Measurements from ENCODE around the gene LMAN2L. TPM values are rescaled to one million over a fixed set of nuclear protein-coding genes. Genes with fewer than 3 reads are reported as not detected.

LMAN2L gene
- total and polyA plus RNA-seq, 2 of the 8 experiments (the other 6 are each of a cell fraction or from before 2014, with no cell fraction given): 14.3 to 17.6 TPM

GRCh38 chr2:96680561-96681141 is 59.2 kb downstream of the LMAN2L start:
- no peaks in the 10 kb centered on the region for H3K27me3 ChIP-seq (replicated peaks in 1 of 4; ENCODE audit: control insufficient read depth in 3 of 4, extremely low read depth in 1 of 4, insufficient read depth in 3 of 4, low read length in 3 of 4)
- no peak overlapping the region for H4K5ac ChIP-seq (ENCODE audit: insufficient read length, low read depth, low read length)
- no peak overlapping the region for H3K27ac ChIP-seq (ENCODE audit: low read depth, low read length)
- ChIA-PET POLR2A (ENCODE audit: partially characterized antibody) (interaction anchor here (1.6 kb wide), 1 partner anchor 19 kb away, joined by 3 read pairs; no protein-coding TSS in a partner anchor), CTCF (ENCODE audit: partially characterized antibody) (interaction anchor here (1.2 kb wide), 1 partner anchor 19 kb away, joined by 3 read pairs; no protein-coding TSS in a partner anchor)
- H3K56ac ChIP-seq (replicated peaks; ENCODE audit: insufficient read length, low read depth, low read length): no peak overlapping the region
- no peak overlapping the region for H4K8ac ChIP-seq (ENCODE audit: extremely low read depth, insufficient read depth, low read length)
- no peak for DNase-seq (ENCODE audit: low read depth in 1 of 2, low spot score in 2 of 2)
- H2AK5ac ChIP-seq (ENCODE audit: low read depth, low read length): no peak overlapping the region
- H3K4me1 ChIP-seq (replicated peaks in 1 of 4; ENCODE audit: control insufficient read depth in 3 of 4, insufficient read depth in 4 of 4, low read length in 3 of 4): peaks cover 0 to 3% (median under 1%) of the 10 kb centered on the region in 4 experiments; a peak in 3 of 7 replicates
- H3K36me3 ChIP-seq (ENCODE audit: control insufficient read depth in 2 of 4, insufficient read depth in 4 of 4, low read length in 3 of 4): no peaks in the 10 kb centered on the region
- H3K14ac ChIP-seq (ENCODE audit: insufficient read length): no peak overlapping the region
- no peak overlapping the region for H2AFZ ChIP-seq (ENCODE audit: low read length)
- WGBS, 2 experiments (ENCODE audit: extremely low coverage in 1 of 2, insufficient coverage in 1 of 2, insufficient read length in 1 of 2, insufficient replicate concordance in 2 of 2, low coverage in 1 of 2, low lambda C conversion rate in 2 of 2, missing lambda C conversion rate in 1 of 2): 84% methylated on average over 5 of the region's 5 CpGs; no CpG with 5 or more reads in 1 of the 2 experiments
- no peaks in the 10 kb centered on the region for H3K79me1 ChIP-seq (ENCODE audit: low read depth, low read length)
- no peak overlapping the region for H3K4me3 ChIP-seq (ENCODE audit: extremely low read depth in 1 of 4, insufficient read depth in 2 of 4, low read depth in 3 of 4, low read length in 4 of 4)
- H4K91ac ChIP-seq (replicated peaks; ENCODE audit: insufficient read length, low read length): no peak overlapping the region
- H3K4me2 ChIP-seq (ENCODE audit: insufficient read depth in 1 of 2, low read depth in 2 of 2, low read length in 2 of 2): no peak overlapping the region
- no peak overlapping the region for H3K18ac ChIP-seq (ENCODE audit: extremely low read depth, low read length)
- no peak overlapping the region for H3K4ac ChIP-seq (replicated peaks; ENCODE audit: insufficient read length, low read depth, low read length)
- no peak overlapping the region for H2BK15ac ChIP-seq (ENCODE audit: low read length)
- no peak overlapping the region for H3K23ac ChIP-seq (ENCODE audit: insufficient read length)
- no peak overlapping the region for H2BK120ac ChIP-seq (replicated peaks; ENCODE audit: low read depth, low read length)
- H2BK5ac ChIP-seq (ENCODE audit: low read depth, low read length): no peak overlapping the region
- H2BK12ac ChIP-seq (ENCODE audit: low read depth, low read length): no peak overlapping the region; the same call in 1 of the 2 replicates
- no peak overlapping the region for H2BK20ac ChIP-seq (ENCODE audit: low read length)
- H3K23me2 ChIP-seq (ENCODE audit: low read depth, low read length): no peaks in the 10 kb centered on the region
- H3K79me2 ChIP-seq (ENCODE audit: control insufficient read depth in 1 of 2, insufficient read depth in 2 of 2, low read length in 2 of 2): no peaks in the 10 kb centered on the region
- no peak overlapping the region for H3K9ac ChIP-seq (replicated peaks in 1 of 4; ENCODE audit: extremely low read depth in 1 of 4, low read depth in 3 of 4, low read length in 3 of 4)
- no peaks in the 10 kb centered on the region for H4K20me1 ChIP-seq (replicated peaks in 1 of 2; ENCODE audit: control insufficient read depth in 1 of 2, insufficient read depth in 2 of 2, low read length in 2 of 2)
- H3K9me3 ChIP-seq (ENCODE audit: insufficient read depth in 2 of 2, low read depth in 1 of 2, low read length in 1 of 2): no peaks in the 10 kb centered on the region
- no peak for FAIRE-seq
- TF ChIP-seq SAP30 (IDR thresholded peaks at IDR 0.05; ENCODE audit: insufficient read depth, insufficient replicate concordance, low read length): no peak
- TF ChIP-seq BRCA1 (IDR thresholded peaks at IDR 0.05; ENCODE audit: low read depth, low read length): no peak
- TF ChIP-seq CHD1 (IDR thresholded peaks at IDR 0.05; ENCODE audit: low read depth, low read length): no peak
- TF ChIP-seq ATF2 (IDR thresholded peaks at IDR 0.05; ENCODE audit: low read length): no peak
- TF ChIP-seq SIRT6 (IDR thresholded peaks at IDR 0.05; ENCODE audit: low read length): no peak
- no peak for TF ChIP-seq EP300 (IDR thresholded peaks at IDR 0.05; ENCODE audit: borderline replicate concordance in 1 of 2, low read depth in 2 of 2, low read length in 2 of 2)
- TF ChIP-seq TAF7 (optimal IDR thresholded peaks at IDR 0.05; ENCODE audit: borderline replicate concordance, low read depth, low read length): no peak
- no peak for TF ChIP-seq ATF3 (IDR thresholded peaks at IDR 0.05; ENCODE audit: insufficient read depth, low read depth, low read length)
- TF ChIP-seq EGR1 (IDR thresholded peaks at IDR 0.05; ENCODE audit: borderline replicate concordance, low read depth, low read length): no peak
- no peak for TF ChIP-seq SIN3A (conservative IDR thresholded peaks at IDR 0.05 in 1 of 2, IDR thresholded peaks at IDR 0.05 in 1 of 2; ENCODE audit: low read depth in 1 of 2, low read length in 2 of 2)

Data from H1 (cell line).